HG03469 (cell line): ENCODE data around the gene ATXN1L.
"Not testable (repeated sequence)": the region's sequence is repeated elsewhere in the genome, so short reads cannot be mapped to it uniquely, and the experiment has no call there.

ENCODE experiments used
- ATAC-seq: cut with Tn5 transposase; IDR thresholded peaks from one replicate; pipeline ENCODE4 v1.9.1; 2021; ENCODE audit warnings: mild to moderate bottlenecking, moderate library complexity, moderate number of reproducible peaks; ENCODE audit not compliant: unreplicated experiment

ATXN1L gene

DNA sequence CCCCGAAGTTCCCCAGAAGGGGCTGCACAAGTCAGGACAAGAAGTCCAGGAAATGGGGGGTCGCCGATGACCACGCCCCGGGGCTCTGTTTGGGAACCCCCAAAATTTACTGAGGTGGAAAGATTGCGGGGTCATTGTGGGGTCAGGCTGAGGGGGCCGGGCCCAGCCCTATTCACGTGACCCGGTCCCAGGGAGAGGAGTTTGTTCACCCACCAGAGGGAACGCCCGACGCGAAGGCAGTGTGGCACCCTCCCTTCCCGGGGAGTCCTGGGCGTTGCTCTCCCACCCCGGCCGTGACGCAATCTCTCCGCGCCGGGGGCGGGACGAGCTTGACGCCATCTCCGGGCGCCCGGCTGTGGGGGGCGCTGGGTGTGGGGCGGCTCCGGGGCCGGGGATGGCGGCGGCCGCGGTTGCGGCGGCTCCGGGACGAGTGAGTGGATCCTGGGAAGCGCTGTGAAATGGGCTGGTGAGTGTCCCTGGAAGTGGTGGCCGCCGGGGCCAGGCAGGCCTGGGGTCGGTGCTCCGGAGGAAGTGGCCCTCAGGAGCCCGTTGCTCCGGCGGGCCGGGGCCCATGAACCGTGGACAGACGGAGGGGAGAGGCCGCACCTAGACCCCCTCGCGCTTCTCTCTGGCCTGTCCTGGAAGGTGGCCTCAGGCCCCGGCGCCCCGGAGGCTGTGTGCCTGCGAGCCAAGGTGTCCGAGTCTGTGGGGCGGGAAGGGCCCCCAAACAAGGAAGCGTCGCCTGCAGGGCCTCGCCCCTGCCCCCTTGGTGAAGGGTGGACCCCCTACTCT lies at the start of gene ATXN1L:
Gene ATXN1L (plus strand): TSS at position 338 of the 792 bp plus-strand sequence. CDS start 3,765 bp downstream, outside the sequence.
- peak; percentile 57 for ATAC-seq

- ATAC-seq: no peak
Measured at GRCh38 chr16:71796501-71797097, 49.2 kb upstream of the ATXN1L start.

- ATAC-seq: no peak
Measured at GRCh38 chr16:71803305-71803690, 42.5 kb upstream of the ATXN1L start.

- ATAC-seq: peak; percentile 11
Measured at GRCh38 chr16:71807905-71808592, 37.7 kb upstream of the ATXN1L start.

DNA sequence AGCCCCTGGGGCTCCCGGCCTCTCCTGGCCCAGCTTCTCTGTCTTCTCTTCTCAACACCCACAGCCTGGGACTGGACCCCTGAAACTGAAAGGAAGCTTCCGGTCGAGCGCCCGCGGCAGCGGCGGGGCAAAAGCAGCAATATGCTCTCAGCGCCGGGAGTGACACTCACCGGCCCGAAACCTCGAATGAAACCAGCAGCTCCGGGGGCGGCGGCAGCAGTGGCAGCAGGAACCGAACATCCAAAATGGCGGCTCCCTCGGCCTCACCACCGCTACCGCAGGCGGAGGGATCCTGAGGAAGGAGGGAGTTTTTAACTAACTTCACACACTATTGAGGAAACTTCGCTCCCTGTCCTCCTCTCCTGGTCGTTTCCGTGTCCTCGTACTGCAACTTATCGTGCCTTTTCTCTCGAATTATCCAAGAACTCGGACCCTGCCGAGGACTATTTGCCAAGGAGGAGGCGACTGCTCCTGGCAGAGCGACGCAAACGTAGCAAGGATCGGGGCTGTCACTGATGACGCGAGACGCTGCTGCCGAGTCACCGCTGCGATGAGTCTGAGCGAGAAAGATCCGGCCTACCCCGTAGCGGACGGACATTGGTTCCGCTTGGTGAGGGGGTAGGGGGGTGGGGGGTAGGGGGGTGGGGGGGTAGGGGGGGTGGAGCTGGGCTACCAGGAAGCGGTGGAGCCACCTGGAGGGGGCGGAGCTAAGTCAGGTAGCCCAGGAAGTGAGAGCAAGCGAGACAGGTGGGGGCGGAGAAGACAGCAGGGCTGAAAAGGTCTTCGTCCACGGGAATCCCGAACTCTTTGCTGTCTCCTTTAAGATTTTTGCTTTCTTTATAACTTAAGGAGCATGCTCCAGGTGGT lies 37.0 kb upstream of the ATXN1L start, which contains the start of gene AP1G1:
Gene AP1G1 (minus strand): TSS at position 242 of the 867 bp plus-strand sequence. CDS start 19,355 bp downstream, outside the sequence.
- ATAC-seq: peak; percentile 66

DNA sequence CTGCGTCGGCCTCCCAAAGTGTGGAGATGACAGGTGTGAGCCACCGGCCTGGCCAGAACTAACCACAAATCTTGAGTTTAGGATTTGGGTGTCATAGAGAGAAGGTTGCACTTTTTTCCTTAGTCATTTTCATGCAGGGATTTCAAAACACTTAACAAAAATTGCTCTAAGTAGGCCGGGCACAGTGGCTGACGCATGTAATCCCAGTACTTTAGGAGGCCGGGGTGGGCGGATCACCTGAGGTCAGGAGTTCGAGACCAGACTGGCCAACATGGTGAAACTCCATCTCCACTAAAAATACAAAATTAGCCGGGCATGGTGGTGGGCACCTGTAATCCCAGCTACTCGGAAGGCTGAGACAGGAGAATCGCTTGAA lies 35.6 kb upstream of the ATXN1L start:
- ATAC-seq: not testable (repeated sequence)

DNA sequence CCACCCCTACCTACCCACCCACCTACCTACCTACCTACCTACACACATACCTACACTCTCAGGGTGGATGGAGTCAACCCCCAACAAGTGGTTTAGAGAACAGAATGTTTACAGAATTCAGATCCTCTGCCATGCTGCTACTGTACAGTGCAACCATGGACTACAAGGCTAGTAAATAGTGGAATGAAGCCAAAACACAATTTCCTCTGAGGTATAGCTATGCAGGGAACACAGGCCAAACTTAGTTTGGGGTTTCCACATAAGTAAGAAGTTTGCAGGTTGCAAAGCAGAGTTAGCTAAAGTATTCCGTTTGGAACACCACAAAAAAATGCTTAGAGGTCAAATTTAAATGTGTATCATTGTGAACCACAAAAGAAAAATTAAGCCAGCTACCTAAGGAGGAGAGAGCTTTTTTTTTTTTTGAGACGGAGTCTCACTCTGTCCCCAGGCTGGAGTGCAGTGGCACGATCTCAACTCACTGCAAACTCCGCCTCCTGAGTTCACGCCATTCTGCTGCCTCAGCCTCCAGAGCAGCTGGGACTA lies 34.4 kb upstream of the ATXN1L start:
- no peak for ATAC-seq

- ATAC-seq: peak; percentile 2
Measured at GRCh38 chr16:71817155-71817500, 28.6 kb upstream of the ATXN1L start.

- no peak for ATAC-seq
Measured at GRCh38 chr16:71826533-71827017, 19.2 kb upstream of the ATXN1L start.

- no peak for ATAC-seq
Measured at GRCh38 chr16:71830359-71830758, 15.4 kb upstream of the ATXN1L start.

- ATAC-seq: not testable (repeated sequence)
Measured at GRCh38 chr16:71831698-71832097, 14.1 kb upstream of the ATXN1L start.

DNA sequence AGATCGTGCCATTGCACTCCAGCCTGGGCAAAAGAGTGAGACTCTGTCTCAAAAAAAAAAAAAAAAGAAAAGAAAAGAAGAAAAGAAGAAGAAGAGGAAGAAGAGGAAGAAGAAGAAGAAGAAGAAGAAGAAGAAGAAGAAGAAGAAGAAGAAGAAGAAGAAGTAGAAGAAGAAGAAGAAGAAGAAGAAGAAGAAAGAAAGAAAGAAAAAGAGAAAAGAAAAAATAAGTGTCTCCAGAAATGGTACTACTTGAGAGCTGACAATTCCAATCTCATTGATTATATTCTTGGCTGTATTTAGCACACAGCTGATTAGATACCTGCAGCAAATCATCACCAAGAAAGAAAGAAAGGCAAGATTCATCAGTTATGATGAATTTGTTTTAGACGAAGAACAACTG lies 13.7 kb upstream of the ATXN1L start:
- not testable (repeated sequence) for ATAC-seq

GRCh38 chr16:71834291-71834690 lies 11.5 kb upstream of the ATXN1L start:
- no peak for ATAC-seq

DNA sequence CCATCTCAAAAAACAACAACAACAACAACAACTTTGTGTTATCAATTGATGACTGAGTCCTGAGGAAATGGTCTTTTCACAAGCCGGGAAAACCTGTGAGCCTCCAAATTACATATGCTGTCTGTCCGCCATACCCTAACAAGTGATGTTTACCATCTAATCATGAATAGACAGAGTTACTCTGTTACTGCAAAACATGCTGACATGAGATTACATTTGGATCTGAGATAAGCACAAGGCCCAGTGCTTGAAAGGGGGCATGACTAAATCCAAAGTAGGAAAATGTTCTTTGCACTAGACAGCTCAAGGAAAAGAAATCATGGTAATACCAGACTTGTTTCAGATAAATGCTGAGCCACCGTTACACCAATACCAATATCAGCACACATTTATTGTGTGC lies 8.6 kb upstream of the ATXN1L start:
- ATAC-seq: no peak

DNA sequence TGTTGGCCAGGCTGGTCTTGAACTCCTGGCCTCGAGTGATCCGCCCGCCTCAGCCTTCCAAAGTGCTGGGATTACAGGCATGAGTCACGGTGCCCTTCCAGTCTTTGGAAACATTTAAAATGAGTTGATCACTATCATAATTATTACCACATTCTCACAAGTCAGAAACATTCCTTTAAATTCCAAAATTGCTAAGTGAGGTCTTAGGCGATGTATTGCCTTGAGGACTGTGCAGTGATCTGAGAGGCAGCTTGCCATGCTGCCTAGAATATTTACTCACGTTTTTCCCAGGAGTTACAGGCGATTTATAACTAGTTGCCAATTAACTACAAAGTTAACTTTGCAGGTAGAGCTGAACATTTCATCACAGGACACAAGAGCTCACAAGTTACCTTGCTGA lies 5.7 kb upstream of the ATXN1L start:
- no peak for ATAC-seq

- ATAC-seq: no peak
Measured at GRCh38 chr16:71843572-71843971, 2.2 kb upstream of the ATXN1L start.

- no peak for ATAC-seq
Measured at GRCh38 chr16:71846431-71846830, 655 bp downstream of the ATXN1L start.

GRCh38 chr16:71847096-71847495 lies 1.3 kb downstream of the ATXN1L start:
- ATAC-seq: no peak

DNA sequence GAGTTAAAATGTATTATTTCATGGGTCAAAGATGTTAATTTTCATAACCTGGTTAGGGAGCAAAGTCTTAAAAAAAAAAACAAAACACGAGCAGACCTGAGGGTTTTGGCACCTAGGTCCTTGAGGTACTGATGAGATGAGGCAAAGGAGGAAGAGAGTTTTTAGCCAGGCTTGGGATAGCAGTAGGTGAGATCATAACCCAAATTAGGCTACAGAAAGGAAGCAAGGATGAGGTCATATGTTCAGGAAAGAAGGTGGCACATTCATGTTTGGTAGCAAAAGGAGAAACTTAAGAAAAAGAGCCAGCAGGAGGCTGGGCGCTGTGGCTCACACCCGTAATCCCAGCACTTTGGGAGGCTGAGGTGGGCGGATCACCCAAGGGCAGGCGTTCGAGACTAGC lies 2.8 kb downstream of the ATXN1L start:
- ATAC-seq: no peak

DNA sequence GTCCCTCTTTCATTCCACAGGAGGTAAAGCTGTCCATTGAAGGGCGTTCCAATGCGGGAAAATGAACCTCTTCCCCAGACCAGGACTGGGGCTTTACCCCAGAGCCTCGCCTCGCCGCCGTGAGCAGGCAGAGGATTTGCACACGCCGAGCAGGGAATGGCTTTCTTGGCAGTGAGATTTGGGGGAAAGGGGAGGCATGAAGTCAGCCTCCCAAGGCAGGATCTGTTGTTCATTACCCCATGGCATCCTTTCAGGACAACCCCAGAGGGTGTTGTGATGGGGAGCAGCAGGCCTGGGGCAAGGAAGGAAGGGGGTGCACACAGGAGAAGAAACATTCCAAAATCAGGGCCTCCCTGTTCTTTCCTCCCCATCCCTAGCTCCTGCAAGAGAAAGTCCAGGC lies 6.0 kb downstream of the ATXN1L start:
- ATAC-seq: no peak
